Ishikawa (cell line): ENCODE measurements around the gene ROBO3.

ENCODE experiments used
- CEBPB ChIP-seq: IDR thresholded peaks from 2 replicates; pipeline ENCODE4 v1.6.1; 2012
- CREB1 ChIP-seq: IDR thresholded peaks from 2 replicates; pipeline ENCODE4 v1.6.1; 2012; ENCODE audit warnings: low read depth
- EGR1 ChIP-seq: IDR thresholded peaks from 2 replicates; pipeline ENCODE4 v1.6.1; 2012
- EP300 ChIP-seq: IDR thresholded peaks from 2 replicates; pipeline ENCODE4 v1.6.1; 2012; ENCODE audit warnings: borderline replicate concordance
- FOXM1 ChIP-seq: IDR thresholded peaks from 2 replicates; pipeline ENCODE4 v1.6.1; 2012; ENCODE audit warnings: low read depth, borderline replicate concordance
- NFIC ChIP-seq: IDR thresholded peaks from 2 replicates; pipeline ENCODE4 v1.6.1; 2012
- RAD21 ChIP-seq: IDR thresholded peaks from 2 replicates; pipeline ENCODE4 v1.6.1; 2012; ENCODE audit warnings: low read depth
- REST ChIP-seq: IDR thresholded peaks from 2 replicates; pipeline ENCODE4 v1.6.1; 2012; ENCODE audit warnings: low read depth, mild to moderate bottlenecking
- TAF1 ChIP-seq: IDR thresholded peaks from 2 replicates; pipeline ENCODE4 v1.6.1; 2012; ENCODE audit warnings: low read depth, mild to moderate bottlenecking
- TCF12 ChIP-seq: IDR thresholded peaks from 2 replicates; pipeline ENCODE4 v1.6.1; 2012; ENCODE audit warnings: low read depth
- TEAD4 ChIP-seq: IDR thresholded peaks from 2 replicates; pipeline ENCODE4 v1.6.1; 2012
- YY1 ChIP-seq: IDR thresholded peaks from 2 replicates; pipeline ENCODE4 v1.6.1; 2012; ENCODE audit warnings: low read depth
- ZBTB7A ChIP-seq: IDR thresholded peaks from 2 replicates; pipeline ENCODE4 v1.6.1; 2012; ENCODE audit warnings: low read depth
- TF ChIP-seq, protein P1 (sequence below): IDR thresholded peaks from 2 replicates; pipeline ENCODE4 v1.6.1; 2012
- TF ChIP-seq, protein P2 (sequence below): IDR thresholded peaks from 2 replicates; pipeline ENCODE4 v1.6.1; 2012

The ROBO3 gene

GRCh38 chr11:124877631-124877909, 12.3 kb downstream of the ROBO3 start:
- no peak for TF ChIP-seq RAD21
- TF ChIP-seq, protein P1, sequence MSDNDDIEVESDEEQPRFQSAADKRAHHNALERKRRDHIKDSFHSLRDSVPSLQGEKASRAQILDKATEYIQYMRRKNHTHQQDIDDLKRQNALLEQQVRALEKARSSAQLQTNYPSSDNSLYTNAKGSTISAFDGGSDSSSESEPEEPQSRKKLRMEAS = no peak
- no peak for TF ChIP-seq TEAD4
- no peak for TF ChIP-seq NFIC
- no peak for TF ChIP-seq EGR1
- TF ChIP-seq, protein P2, sequence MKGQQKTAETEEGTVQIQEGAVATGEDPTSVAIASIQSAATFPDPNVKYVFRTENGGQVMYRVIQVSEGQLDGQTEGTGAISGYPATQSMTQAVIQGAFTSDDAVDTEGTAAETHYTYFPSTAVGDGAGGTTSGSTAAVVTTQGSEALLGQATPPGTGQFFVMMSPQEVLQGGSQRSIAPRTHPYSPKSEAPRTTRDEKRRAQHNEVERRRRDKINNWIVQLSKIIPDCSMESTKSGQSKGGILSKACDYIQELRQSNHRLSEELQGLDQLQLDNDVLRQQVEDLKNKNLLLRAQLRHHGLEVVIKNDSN = no peak
- TF ChIP-seq EP300 = no peak
- TF ChIP-seq YY1 = no peak
- no peak for TF ChIP-seq ZBTB7A

GRCh38 chr11:124877910-124878758, 12.9 kb downstream of the ROBO3 start:
- TF ChIP-seq REST = no peak
- TF ChIP-seq TEAD4 = no peak
- TF ChIP-seq, protein P2 = no peak
- no peak for TF ChIP-seq TCF12
- TF ChIP-seq FOXM1 = no peak
- TF ChIP-seq, protein P1 = no peak
- no peak for TF ChIP-seq CREB1
- no peak for TF ChIP-seq NFIC
- TF ChIP-seq TAF1 = no peak
- no peak for TF ChIP-seq ZBTB7A
- no peak for TF ChIP-seq RAD21
- no peak for TF ChIP-seq EGR1
- no peak for TF ChIP-seq YY1
- TF ChIP-seq CEBPB = no peak
- TF ChIP-seq EP300 = no peak

DNA sequence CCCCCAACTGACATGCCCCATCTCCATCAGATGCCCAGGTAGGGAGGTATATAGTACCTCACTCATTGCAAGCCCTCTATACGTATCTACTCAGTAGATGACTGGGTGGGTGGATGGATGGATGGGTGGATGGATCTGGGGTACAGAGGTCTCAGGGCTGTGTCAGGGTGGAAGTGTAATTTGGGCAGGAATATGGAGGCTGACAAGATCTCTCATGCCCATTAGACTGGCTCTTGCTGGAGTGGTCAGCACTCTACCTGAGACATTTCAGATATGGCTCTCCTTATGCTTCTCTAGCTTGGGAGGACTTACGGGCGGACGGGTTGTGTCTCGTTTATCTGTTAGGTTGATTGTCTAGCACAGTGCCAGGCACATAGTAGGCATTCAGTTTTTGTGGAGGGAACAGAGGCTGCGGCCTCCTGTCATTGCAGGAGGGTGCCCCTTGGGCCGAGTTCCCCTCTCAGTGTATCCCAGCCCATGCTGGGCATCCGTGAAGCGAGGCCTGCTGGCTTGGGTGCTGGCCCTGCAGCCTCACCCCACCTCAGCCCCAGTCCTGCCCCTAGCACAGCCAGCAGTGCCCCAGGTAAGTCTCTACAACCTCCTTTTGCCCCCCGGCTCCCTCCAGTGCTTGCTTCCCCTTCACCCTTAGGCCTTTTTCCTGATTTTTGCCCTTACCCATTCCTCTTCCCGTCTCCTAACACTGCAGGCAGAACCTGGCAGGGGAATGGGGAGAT, 13.7 kb downstream of the ROBO3 start:
- TF ChIP-seq YY1 (no peak), TEAD4 (no peak), CEBPB (no peak), REST (no peak), EGR1 (no peak), NFIC (no peak), ZBTB7A (no peak)
- TF ChIP-seq, protein P1 = no peak
- TF ChIP-seq, protein P2 = no peak

- TF ChIP-seq TEAD4 (no peak), NFIC (no peak), CEBPB (no peak), CREB1 (no peak), ZBTB7A (no peak), FOXM1 (no peak), REST (no peak), EGR1 (no peak), TCF12 (no peak)
- TF ChIP-seq, protein P2 = no peak
Observed at GRCh38 chr11:124879493-124880289, 14.5 kb downstream of the ROBO3 start.
